Breast epithelium (tissue), 3 donors: Measurements from ENCODE around the gene KCTD8.

Experiments used
- POLR2A ChIP-seq: fragments of 450-650 bp; IDR thresholded peaks from one replicate; pipeline ENCODE4 v1.6.1; 2016; ENCODE audit warnings: antibody characterized with exemption, mild to moderate bottlenecking, moderate library complexity
- TF ChIP-seq, protein P1 (sequence below), 3 donors: fragments of 450-650 bp; IDR thresholded peaks; one replicate each; pipeline ENCODE4 v1.5.1; 2016 to 2017; ENCODE audit warnings: antibody characterized with exemption in 3 of 3, mild to moderate bottlenecking in 3 of 3, moderate library complexity in 3 of 3

DNA sequence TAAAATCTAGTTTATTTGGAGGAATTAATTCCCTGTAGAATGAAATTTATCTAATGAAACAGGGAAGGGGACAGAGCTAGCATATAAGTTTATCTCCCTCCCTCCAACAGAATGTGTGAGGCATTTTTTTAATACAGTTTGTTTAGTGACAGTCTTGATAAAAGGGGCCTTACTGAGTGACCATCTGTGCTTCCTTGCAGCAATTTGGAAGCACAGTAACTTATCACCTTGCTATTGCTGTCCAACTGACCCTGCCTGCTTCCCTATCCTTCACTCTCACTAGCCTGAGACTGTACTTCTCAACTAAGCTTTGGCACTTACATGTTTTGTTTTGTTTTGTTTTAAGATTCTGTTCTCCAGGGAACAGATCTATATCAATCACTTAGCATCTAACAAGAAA lies 31.1 kb upstream of the KCTD8 start:
- TF ChIP-seq, protein P1, sequence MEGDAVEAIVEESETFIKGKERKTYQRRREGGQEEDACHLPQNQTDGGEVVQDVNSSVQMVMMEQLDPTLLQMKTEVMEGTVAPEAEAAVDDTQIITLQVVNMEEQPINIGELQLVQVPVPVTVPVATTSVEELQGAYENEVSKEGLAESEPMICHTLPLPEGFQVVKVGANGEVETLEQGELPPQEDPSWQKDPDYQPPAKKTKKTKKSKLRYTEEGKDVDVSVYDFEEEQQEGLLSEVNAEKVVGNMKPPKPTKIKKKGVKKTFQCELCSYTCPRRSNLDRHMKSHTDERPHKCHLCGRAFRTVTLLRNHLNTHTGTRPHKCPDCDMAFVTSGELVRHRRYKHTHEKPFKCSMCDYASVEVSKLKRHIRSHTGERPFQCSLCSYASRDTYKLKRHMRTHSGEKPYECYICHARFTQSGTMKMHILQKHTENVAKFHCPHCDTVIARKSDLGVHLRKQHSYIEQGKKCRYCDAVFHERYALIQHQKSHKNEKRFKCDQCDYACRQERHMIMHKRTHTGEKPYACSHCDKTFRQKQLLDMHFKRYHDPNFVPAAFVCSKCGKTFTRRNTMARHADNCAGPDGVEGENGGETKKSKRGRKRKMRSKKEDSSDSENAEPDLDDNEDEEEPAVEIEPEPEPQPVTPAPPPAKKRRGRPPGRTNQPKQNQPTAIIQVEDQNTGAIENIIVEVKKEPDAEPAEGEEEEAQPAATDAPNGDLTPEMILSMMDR (IDR thresholded peaks at IDR 0.05): no peak
- no peak for TF ChIP-seq POLR2A
